ENCODE results near the gene STK32B.
"Not testable (repeated sequence)": the region's sequence is repeated elsewhere in the genome, so short reads cannot be mapped to it uniquely, and the experiment has no call there.

STK32B gene

GRCh38 chr4:5395781-5396180 lies 344.5 kb downstream of the STK32B start:
- no peak for DNase-seq (ENCODE audit: low read depth)

GRCh38 chr4:5398056-5398455 lies 346.8 kb downstream of the STK32B start:
- no peak for DNase-seq (ENCODE audit: low read depth)

- no peak for DNase-seq (ENCODE audit: low read depth)
Measured at GRCh38 chr4:5399124-5399523, 347.8 kb downstream of the STK32B start.

GRCh38 chr4:5399790-5400421 lies 348.6 kb downstream of the STK32B start:
- no peak for DNase-seq (ENCODE audit: low read depth)

GRCh38 chr4:5403746-5404497 lies 352.6 kb downstream of the STK32B start:
- no peak for DNase-seq (ENCODE audit: low read depth)

GRCh38 chr4:5409237-5409636 lies 358.0 kb downstream of the STK32B start:
- no peak for DNase-seq (ENCODE audit: low read depth)

- DNase-seq (ENCODE audit: low read depth), result no peak
Measured at GRCh38 chr4:5409972-5410618, 358.8 kb downstream of the STK32B start.

GRCh38 chr4:5412296-5412695 lies 361.0 kb downstream of the STK32B start:
- DNase-seq (ENCODE audit: low read depth), result no peak

- DNase-seq (ENCODE audit: low read depth), result no peak
Measured at GRCh38 chr4:5412751-5413150, 361.5 kb downstream of the STK32B start.

- no peak for DNase-seq (ENCODE audit: low read depth)
Measured at GRCh38 chr4:5416637-5417036, 365.4 kb downstream of the STK32B start.

GRCh38 chr4:5420266-5420665 lies 369.0 kb downstream of the STK32B start:
- no peak for DNase-seq (ENCODE audit: low read depth)

GRCh38 chr4:5421416-5421815 lies 370.1 kb downstream of the STK32B start:
- no peak for DNase-seq (ENCODE audit: low read depth)

- DNase-seq (ENCODE audit: low read depth), result no peak
Measured at GRCh38 chr4:5422195-5422594, 370.9 kb downstream of the STK32B start.

- DNase-seq (ENCODE audit: low read depth), result no peak
Measured at GRCh38 chr4:5423670-5424069, 372.4 kb downstream of the STK32B start.

GRCh38 chr4:5424211-5424610 lies 372.9 kb downstream of the STK32B start:
- no peak for DNase-seq (ENCODE audit: low read depth)

- no peak for DNase-seq (ENCODE audit: low read depth)
Measured at GRCh38 chr4:5424901-5425300, 373.6 kb downstream of the STK32B start.

- DNase-seq (ENCODE audit: low read depth), result no peak
Measured at GRCh38 chr4:5429747-5430146, 378.5 kb downstream of the STK32B start.

- DNase-seq (ENCODE audit: low read depth), result no peak
Measured at GRCh38 chr4:5433196-5433595, 381.9 kb downstream of the STK32B start.

- no peak for DNase-seq (ENCODE audit: low read depth)
Measured at GRCh38 chr4:5435201-5435600, 383.9 kb downstream of the STK32B start.

GRCh38 chr4:5435823-5436222 lies 384.5 kb downstream of the STK32B start:
- DNase-seq (ENCODE audit: low read depth), result no peak

- not testable (repeated sequence) for DNase-seq (ENCODE audit: low read depth)
Measured at GRCh38 chr4:5443976-5444802, 392.9 kb downstream of the STK32B start.

GRCh38 chr4:5444918-5445517 lies 393.7 kb downstream of the STK32B start:
- DNase-seq (ENCODE audit: low read depth), result no peak
